Activated CD4-positive, alpha-beta T cell treated with anti-CD3 and anti-CD28 coated beads, Interleukin-2, amount 10 ng/mL, durations not matched to agents 7 days and 5 days (primary cell): ENCODE measurements around the gene ABHD16A. TPM values are rescaled to one million over a fixed set of nuclear protein-coding genes. Genes with fewer than 3 reads are reported as not detected.

Experiments used
- CTCF ChIA-PET: fragments of 350-600 bp; sonication (Branson Sonifier 250); formaldehyde crosslinking; loops from one replicate; lab custom pipeline; 2021; ENCODE audit warnings: antibody characterized with exemption; lab: Charles Lee
- POLR2A ChIA-PET: fragments of 350-600 bp; sonication (Branson Sonifier 250); formaldehyde crosslinking; loops from one replicate; lab custom pipeline; 2021; ENCODE audit warnings: antibody characterized with exemption; lab: Charles Lee
- DNase-seq: peaks from one replicate; pipeline ENCODE4 v3.0.0-alpha.2; 2020
- H3K27ac Mint-ChIP-seq: one replicate; pipeline ENCODE4 v1.8.0; 2021; ENCODE audit warnings: mild to moderate bottlenecking, moderate library complexity, mixed read lengths
- H3K27me3 Mint-ChIP-seq: one replicate; pipeline ENCODE4 v1.8.0; 2021; ENCODE audit warnings: mixed read lengths
- H3K36me3 Mint-ChIP-seq: one replicate; pipeline ENCODE4 v1.8.0; 2021; ENCODE audit warnings: low read depth, mixed read lengths
- H3K4me1 Mint-ChIP-seq: one replicate; pipeline ENCODE4 v1.8.0; 2021; ENCODE audit warnings: mixed read lengths
- H3K4me3 Mint-ChIP-seq: one replicate; pipeline ENCODE4 v1.8.0; 2021; ENCODE audit warnings: mild to moderate bottlenecking, moderate library complexity, mixed read lengths
- H3K9me3 Mint-ChIP-seq: one replicate; pipeline ENCODE4 v1.8.0; 2021; ENCODE audit warnings: mixed read lengths
- total RNA-seq, 2 experiments: library from RNA; stranded (reverse); gene quantifications; one replicate each; pipeline ENCODE4 v1.2.3, GENCODE V29; 2021

ABHD16A gene
- total RNA-seq, 2 experiments from 2014 or later: 47.2 to 54.1 TPM

- peaks cover 44% of the 10 kb centered on the region for H3K36me3 Mint-ChIP-seq
- peak overlapping the region; percentile 94 for H3K4me3 Mint-ChIP-seq
- no peaks in the 10 kb centered on the region for H3K27me3 Mint-ChIP-seq
- peaks cover 65% of the 10 kb centered on the region for H3K4me1 Mint-ChIP-seq
- POLR2A ChIA-PET: interaction anchor here (0.5 to 1.3 kb wide), 9 partner anchors 11 to 1795 kb away, joined by 3 to 5 read pairs (median 3); partner anchors contain the start of genes HSPA1A, HSPA1L, LSM2 and NEU1
- no peaks in the 10 kb centered on the region for H3K9me3 Mint-ChIP-seq
- DNase-seq: peak; percentile 85
- CTCF ChIA-PET: interaction anchor here (0.6 to 4.4 kb wide), 24 partner anchors 9 to 414 kb away, joined by 3 to 26 read pairs (median 5); partner anchors contain the start of genes BAG6, DDAH2, GPANK1 and HSPA1A
- peak overlapping the region; percentile 96 for H3K27ac Mint-ChIP-seq
Measured at GRCh38 chr6:31737991-31738979, 35.2 kb upstream of the ABHD16A start.

- peak overlapping the region; percentile 96 for H3K27ac Mint-ChIP-seq
- H3K36me3 Mint-ChIP-seq: peaks cover 39% of the 10 kb centered on the region
- ChIA-PET POLR2A (interaction anchor here (0.5 to 2.7 kb wide), 8 partner anchors 10 to 115 kb away, joined by 3 to 9 read pairs (median 4); partner anchors contain the start of genes ABHD16A, HSPA1A, HSPA1B and HSPA1L), CTCF (interaction anchor here (0.6 to 4.4 kb wide), 20 partner anchors 8 to 1237 kb away, joined by 3 to 26 read pairs (median 6); partner anchors contain the start of genes BAG6, DDAH2, HSPA1A and HSPA1L)
- no peaks in the 10 kb centered on the region for H3K27me3 Mint-ChIP-seq
- peak overlapping the region; percentile 94 for H3K4me3 Mint-ChIP-seq
- H3K9me3 Mint-ChIP-seq: no peaks in the 10 kb centered on the region
- peak; percentile 39 for DNase-seq
- peaks cover 65% of the 10 kb centered on the region for H3K4me1 Mint-ChIP-seq
Measured at GRCh38 chr6:31737315-31737990, 34.3 kb upstream of the ABHD16A start.

- POLR2A ChIA-PET: interaction anchor here (0.6 to 2.7 kb wide), 4 partner anchors 11 to 90 kb away, joined by 3 to 9 read pairs (median 6); partner anchors contain the start of genes ABHD16A, HSPA1B and LSM2
- Mint-ChIP-seq H3K27me3 (no peaks in the 10 kb centered on the region), H3K4me1 (peaks cover 68% of the 10 kb centered on the region), H3K4me3 (peak overlapping the region; percentile 94), H3K9me3 (no peaks in the 10 kb centered on the region), H3K36me3 (peaks cover 42% of the 10 kb centered on the region), H3K27ac (peak overlapping the region; percentile 96)
- CTCF ChIA-PET: interaction anchor here (0.6 to 4.1 kb wide), 7 partner anchors 10 to 1237 kb away, joined by 3 to 21 read pairs (median 7); partner anchors contain the start of gene VWA7
- DNase-seq: no peak
Measured at GRCh38 chr6:31736768-31737314, 33.7 kb upstream of the ABHD16A start.

GRCh38 chr6:31736021-31736767, 33.1 kb upstream of the ABHD16A start, which contains the start of gene CLIC1:
TSS of gene CLIC1 (minus strand) at chr6:31736530. CDS start at chr6:31736300, 230 bp downstream.
- Mint-ChIP-seq H3K9me3 (no peaks in the 10 kb centered on the region), H3K36me3 (peaks cover 42% of the 10 kb centered on the region), H3K27ac (peak within 1 kb of the TSS; percentile 96), H3K4me1 (peaks cover 65% of the 10 kb centered on the region), H3K27me3 (no peaks in the 10 kb centered on the region), H3K4me3 (peak within 1 kb of the TSS; percentile 94)
- peak; percentile 85 for DNase-seq
- ChIA-PET POLR2A (interaction anchor here (0.6 to 2.7 kb wide), 4 partner anchors 11 to 91 kb away, joined by 3 to 9 read pairs (median 4); partner anchors contain the start of genes HSPA1B, LSM2 and VARS1), CTCF (interaction anchor here (0.7 to 2.3 kb wide), 5 partner anchors 9 to 128 kb away, joined by 3 to 17 read pairs (median 6); partner anchors contain the start of gene VWA7)

- ChIA-PET POLR2A (interaction anchor here (2.7 kb wide), 1 partner anchor 92 kb away, joined by 9 read pairs; the partner anchor contains the start of gene HSPA1B), CTCF (interaction anchor here (0.6 to 2.2 kb wide), 7 partner anchors 9 to 158 kb away, joined by 3 to 17 read pairs (median 4); no protein-coding TSS in a partner anchor)
- Mint-ChIP-seq H3K36me3 (peaks cover 49% of the 10 kb centered on the region), H3K27me3 (no peaks in the 10 kb centered on the region), H3K27ac (peak overlapping the region; percentile 96), H3K4me1 (peaks cover 69% of the 10 kb centered on the region), H3K9me3 (no peaks in the 10 kb centered on the region), H3K4me3 (peak overlapping the region; percentile 94)
- DNase-seq: peak; percentile 64
Measured at GRCh38 chr6:31734821-31735406, 31.8 kb upstream of the ABHD16A start.

GRCh38 chr6:31734247-31734820, 31.2 kb upstream of the ABHD16A start:
- H3K4me3 Mint-ChIP-seq: peak overlapping the region; percentile 94
- POLR2A ChIA-PET: no interaction called here
- H3K9me3 Mint-ChIP-seq: no peaks in the 10 kb centered on the region
- H3K27me3 Mint-ChIP-seq: no peaks in the 10 kb centered on the region
- H3K4me1 Mint-ChIP-seq: peaks cover 68% of the 10 kb centered on the region
- peak overlapping the region; percentile 96 for H3K27ac Mint-ChIP-seq
- no peak for DNase-seq
- CTCF ChIA-PET: interaction anchor here (0.6 to 1.5 kb wide), 6 partner anchors 8 to 122 kb away, joined by 3 to 5 read pairs (median 4); partner anchors contain the start of gene VARS1
- H3K36me3 Mint-ChIP-seq: peaks cover 49% of the 10 kb centered on the region

GRCh38 chr6:31733734-31734133, 30.6 kb upstream of the ABHD16A start:
- Mint-ChIP-seq H3K27ac (peak overlapping the region; percentile 76), H3K9me3 (no peaks in the 10 kb centered on the region), H3K4me3 (peak overlapping the region; percentile 94), H3K36me3 (peaks cover 49% of the 10 kb centered on the region), H3K27me3 (no peaks in the 10 kb centered on the region), H3K4me1 (peaks cover 68% of the 10 kb centered on the region)
- POLR2A ChIA-PET: no interaction called here
- CTCF ChIA-PET: interaction anchor here (1.4 to 1.5 kb wide), 3 partner anchors 23 to 62 kb away, joined by 3 to 5 read pairs (median 4); partner anchors contain the start of gene VARS1
- DNase-seq: no peak

GRCh38 chr6:31732029-31732428, 28.9 kb upstream of the ABHD16A start:
- ChIA-PET CTCF (interaction anchor here (0.8 to 4.2 kb wide), 5 partner anchors 38 to 101 kb away, joined by 3 to 16 read pairs (median 4); partner anchors contain the start of gene VWA7), POLR2A (no interaction called here)
- no peak overlapping the region for H3K4me3 Mint-ChIP-seq
- no peak overlapping the region for H3K27ac Mint-ChIP-seq
- no peaks in the 10 kb centered on the region for H3K9me3 Mint-ChIP-seq
- DNase-seq: no peak
- H3K36me3 Mint-ChIP-seq: peaks cover 56% of the 10 kb centered on the region
- H3K4me1 Mint-ChIP-seq: peaks cover 68% of the 10 kb centered on the region
- no peaks in the 10 kb centered on the region for H3K27me3 Mint-ChIP-seq

GRCh38 chr6:31730631-31731086, 27.5 kb upstream of the ABHD16A start:
- peak overlapping the region; percentile 85 for H3K4me3 Mint-ChIP-seq
- no peak for DNase-seq
- no peaks in the 10 kb centered on the region for H3K9me3 Mint-ChIP-seq
- H3K36me3 Mint-ChIP-seq: peaks cover 63% of the 10 kb centered on the region
- ChIA-PET CTCF (interaction anchor here (0.7 to 4.2 kb wide), 11 partner anchors 8 to 108 kb away, joined by 3 to 16 read pairs (median 4); partner anchors contain the start of genes HSPA1A, HSPA1L and MSH5), POLR2A (no interaction called here)
- H3K27ac Mint-ChIP-seq: peak overlapping the region; percentile 80
- peaks cover 77% of the 10 kb centered on the region for H3K4me1 Mint-ChIP-seq
- H3K27me3 Mint-ChIP-seq: no peaks in the 10 kb centered on the region

GRCh38 chr6:31729979-31730630, 27.0 kb upstream of the ABHD16A start:
- peaks cover 59% of the 10 kb centered on the region for H3K36me3 Mint-ChIP-seq
- H3K9me3 Mint-ChIP-seq: no peaks in the 10 kb centered on the region
- H3K27ac Mint-ChIP-seq: peak overlapping the region; percentile 80
- no peaks in the 10 kb centered on the region for H3K27me3 Mint-ChIP-seq
- ChIA-PET CTCF (interaction anchor here (0.5 to 4.2 kb wide), 21 partner anchors 9 to 132 kb away, joined by 3 to 16 read pairs (median 4); partner anchors contain the start of genes HSPA1A, HSPA1L, LY6G5C and MSH5), POLR2A (interaction anchor here (1.0 kb wide), 1 partner anchor 10 kb away, joined by 3 read pairs; no protein-coding TSS in a partner anchor)
- peaks cover 79% of the 10 kb centered on the region for H3K4me1 Mint-ChIP-seq
- H3K4me3 Mint-ChIP-seq: peak overlapping the region; percentile 85
- peak; percentile 57 for DNase-seq
